ENCODE measurements around the gene ZXDA.

DNA sequence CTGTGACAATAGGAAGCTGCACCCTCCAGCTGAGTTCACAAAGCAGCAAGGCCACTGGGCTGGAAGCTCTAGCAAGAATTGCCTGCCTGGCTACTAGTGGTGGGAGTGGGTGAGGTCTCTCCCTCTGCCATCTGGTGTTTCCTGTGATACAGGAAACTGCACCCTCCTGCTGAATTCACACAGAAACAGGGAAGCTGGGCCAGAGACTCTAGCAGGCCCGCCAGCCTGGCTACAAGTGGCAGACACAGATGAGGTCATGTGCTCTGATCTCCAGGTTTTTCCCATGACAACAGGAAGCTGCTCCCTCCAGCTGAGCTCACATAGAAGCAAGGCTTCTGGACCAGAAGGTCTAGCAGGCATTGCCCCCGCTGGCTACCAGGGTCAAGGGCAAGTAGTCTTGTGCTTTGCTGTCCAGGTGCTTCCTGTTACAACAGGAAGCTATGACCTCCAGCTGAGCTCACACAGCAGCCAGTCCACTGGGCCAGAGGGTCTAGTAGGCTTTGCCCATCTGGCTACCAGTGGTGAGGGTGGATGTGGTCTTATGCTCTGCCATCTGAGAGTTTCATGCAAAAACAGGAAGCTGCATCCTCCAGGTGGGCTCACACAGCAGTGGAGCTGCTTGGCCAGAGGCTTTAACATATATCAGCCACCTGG, 41.5 kb upstream of the ZXDA start:
- TF ChIP-seq POLR2A (IDR thresholded peaks at IDR 0.05) = no peak
- no peak for TF ChIP-seq POLR2AphosphoS5 (IDR thresholded peaks at IDR 0.05)
- TF ChIP-seq, protein P1, sequence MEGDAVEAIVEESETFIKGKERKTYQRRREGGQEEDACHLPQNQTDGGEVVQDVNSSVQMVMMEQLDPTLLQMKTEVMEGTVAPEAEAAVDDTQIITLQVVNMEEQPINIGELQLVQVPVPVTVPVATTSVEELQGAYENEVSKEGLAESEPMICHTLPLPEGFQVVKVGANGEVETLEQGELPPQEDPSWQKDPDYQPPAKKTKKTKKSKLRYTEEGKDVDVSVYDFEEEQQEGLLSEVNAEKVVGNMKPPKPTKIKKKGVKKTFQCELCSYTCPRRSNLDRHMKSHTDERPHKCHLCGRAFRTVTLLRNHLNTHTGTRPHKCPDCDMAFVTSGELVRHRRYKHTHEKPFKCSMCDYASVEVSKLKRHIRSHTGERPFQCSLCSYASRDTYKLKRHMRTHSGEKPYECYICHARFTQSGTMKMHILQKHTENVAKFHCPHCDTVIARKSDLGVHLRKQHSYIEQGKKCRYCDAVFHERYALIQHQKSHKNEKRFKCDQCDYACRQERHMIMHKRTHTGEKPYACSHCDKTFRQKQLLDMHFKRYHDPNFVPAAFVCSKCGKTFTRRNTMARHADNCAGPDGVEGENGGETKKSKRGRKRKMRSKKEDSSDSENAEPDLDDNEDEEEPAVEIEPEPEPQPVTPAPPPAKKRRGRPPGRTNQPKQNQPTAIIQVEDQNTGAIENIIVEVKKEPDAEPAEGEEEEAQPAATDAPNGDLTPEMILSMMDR (IDR thresholded peaks at IDR 0.05) = no peak

Data from sigmoid colon (tissue), 4 donors.